Breast epithelium (tissue), 4 donors: ENCODE results near the gene ITLN1. TPM values are rescaled to one million over a fixed set of nuclear protein-coding genes. Genes with fewer than 3 reads are reported as not detected.

Experiments
- DNase-seq, 2 donors: peaks; one replicate each; pipeline ENCODE4 v3.0.0-alpha.2; 2019; ENCODE audit warnings: low spot score in 2 of 2
- H3K27ac ChIP-seq, 2 donors: fragments of 200-600 bp; sonication (generic) in 1 of 2; one replicate each; pipeline ENCODE4 v1.5.1; 2016 to 2019; ENCODE audit warnings: mild to moderate bottlenecking in 1 of 2
- H3K27me3 ChIP-seq, 2 donors: fragments of 200-600 bp; sonication (generic) in 1 of 2; one replicate each; pipeline versions ENCODE4 v1.5.1 to v1.6.0; 2017 to 2019; ENCODE audit warnings: control low read depth in 1 of 2, mild to moderate bottlenecking in 1 of 2
- H3K36me3 ChIP-seq: fragments of 200-600 bp; one replicate; pipeline ENCODE4 v1.5.1; 2019
- H3K4me1 ChIP-seq, 2 donors: fragments of 200-600 bp; sonication (generic); one replicate each; pipeline ENCODE4 v1.5.1; 2016 to 2019; ENCODE audit warnings: control low read depth in 1 of 2
- H3K4me3 ChIP-seq, 3 donors: fragments of 200-600 bp; sonication (generic); 1 replicate in 2 of 3; 2 replicates in 1 of 3; pipeline ENCODE4 v1.5.1; 2016 to 2019; ENCODE audit warnings: mild to moderate bottlenecking in 3 of 3, moderate library complexity in 2 of 3
- H3K9me3 ChIP-seq, 2 donors: fragments of 200-600 bp; sonication (generic) in 1 of 2; one replicate each; pipeline ENCODE4 v1.5.1; 2016 to 2019; ENCODE audit warnings: control low read depth in 1 of 2
- CTCF ChIP-seq, 3 donors: fragments of 450-650 bp; IDR thresholded peaks; one replicate each; pipeline ENCODE4 v1.5.1; 2016 to 2017; ENCODE audit warnings: antibody characterized with exemption in 3 of 3, mild to moderate bottlenecking in 3 of 3, moderate library complexity in 3 of 3
- POLR2A ChIP-seq: fragments of 450-650 bp; IDR thresholded peaks from one replicate; pipeline ENCODE4 v1.6.1; 2016; ENCODE audit warnings: antibody characterized with exemption, mild to moderate bottlenecking, moderate library complexity
- POLR2AphosphoS5 ChIP-seq, 3 donors: sonication (generic); formaldehyde crosslinking; IDR thresholded peaks; one replicate each; pipeline ENCODE4 v1.6.1; 2017; ENCODE audit warnings: antibody characterized with exemption in 3 of 3
- intact Hi-C: fragments of 100-400 bp; cut with DNase I; formaldehyde crosslinking; loops from one replicate; pipeline ENCODE4 v1.15.1; 2023; ENCODE audit warnings: low total_unique reads
- total RNA-seq, 3 donors: library from RNA; depleted of rRNA; stranded (reverse); fragments of >200 nt; gene quantifications; one replicate each; pipeline ENCODE4 v1.1.0, GENCODE V29; 2016

Gene ITLN1
- total RNA-seq, 3 donors from 2014 or later: 0.96 to 938 (median 2.0) TPM

DNA sequence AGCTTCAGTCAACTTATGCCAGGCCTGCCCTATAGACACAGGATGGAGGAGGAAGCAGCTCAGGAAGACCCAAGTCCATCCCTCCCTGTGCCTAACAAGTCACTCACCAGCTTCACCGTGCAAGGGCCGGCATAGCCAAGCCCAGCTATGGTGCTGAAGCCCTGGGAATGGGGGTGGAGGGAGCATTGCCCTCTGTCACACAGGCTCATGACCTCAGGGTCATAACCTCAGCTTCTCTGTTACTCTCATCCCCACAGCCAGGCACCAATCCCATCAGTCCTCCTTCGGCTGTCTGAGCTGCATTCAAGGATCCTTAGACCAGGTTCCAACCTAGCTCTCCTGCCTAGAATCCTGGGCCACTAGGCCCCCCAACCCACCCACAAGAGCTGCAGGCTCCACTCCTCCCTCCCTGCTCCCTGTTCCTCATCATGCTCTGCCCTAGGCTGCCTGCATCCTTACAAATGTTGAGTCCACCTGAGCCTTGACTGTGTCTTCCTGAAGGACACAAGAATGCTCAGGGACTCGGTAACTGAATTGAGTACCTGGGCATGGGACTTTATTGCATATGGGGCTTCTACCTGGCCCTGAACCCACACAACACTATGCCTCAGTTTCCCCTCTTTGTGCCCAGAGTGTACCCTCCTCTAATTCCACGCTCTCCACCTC is 24.0 kb downstream of the ITLN1 start:
- intact Hi-C loops: no loop called here
- Histone ChIP-seq H3K4me1 (no peaks in the 10 kb centered on the region), H3K9me3 (no peaks in the 10 kb centered on the region), H3K4me3 (no peak overlapping the region), H3K27me3 (no peaks in the 10 kb centered on the region), H3K27ac (no peak overlapping the region), H3K36me3 (no peaks in the 10 kb centered on the region)
- no peak for DNase-seq
- no peak for TF ChIP-seq POLR2A
- TF ChIP-seq POLR2AphosphoS5 (IDR thresholded peaks at IDR 0.05): no peak
- TF ChIP-seq CTCF (IDR thresholded peaks at IDR 0.05): no peak

GRCh38 chr1:160859166-160859565 is 25.8 kb downstream of the ITLN1 start:
- no peak for DNase-seq
- no peaks in the 10 kb centered on the region for H3K9me3 ChIP-seq
- no peaks in the 10 kb centered on the region for H3K27me3 ChIP-seq
- intact Hi-C loops: no loop called here
- H3K4me1 ChIP-seq: no peaks in the 10 kb centered on the region
- H3K36me3 ChIP-seq: no peaks in the 10 kb centered on the region
- no peak overlapping the region for H3K4me3 ChIP-seq
- TF ChIP-seq CTCF (IDR thresholded peaks at IDR 0.05): no peak
- no peak for TF ChIP-seq POLR2A
- TF ChIP-seq POLR2AphosphoS5 (IDR thresholded peaks at IDR 0.05): no peak
- no peak overlapping the region for H3K27ac ChIP-seq

GRCh38 chr1:160858507-160858906 is 26.5 kb downstream of the ITLN1 start:
- Histone ChIP-seq H3K27ac (no peak overlapping the region), H3K36me3 (no peaks in the 10 kb centered on the region), H3K4me3 (no peak overlapping the region), H3K9me3 (no peaks in the 10 kb centered on the region), H3K27me3 (no peaks in the 10 kb centered on the region), H3K4me1 (no peaks in the 10 kb centered on the region)
- DNase-seq: no peak
- TF ChIP-seq CTCF (IDR thresholded peaks at IDR 0.05) (no peak), POLR2A (no peak)
- intact Hi-C loops: no loop called here

GRCh38 chr1:160858097-160858496 is 26.9 kb downstream of the ITLN1 start:
- TF ChIP-seq POLR2AphosphoS5 (IDR thresholded peaks at IDR 0.05) (no peak), CTCF (IDR thresholded peaks at IDR 0.05) (no peak), POLR2A (no peak)
- H3K4me3 ChIP-seq: no peak overlapping the region

DNA sequence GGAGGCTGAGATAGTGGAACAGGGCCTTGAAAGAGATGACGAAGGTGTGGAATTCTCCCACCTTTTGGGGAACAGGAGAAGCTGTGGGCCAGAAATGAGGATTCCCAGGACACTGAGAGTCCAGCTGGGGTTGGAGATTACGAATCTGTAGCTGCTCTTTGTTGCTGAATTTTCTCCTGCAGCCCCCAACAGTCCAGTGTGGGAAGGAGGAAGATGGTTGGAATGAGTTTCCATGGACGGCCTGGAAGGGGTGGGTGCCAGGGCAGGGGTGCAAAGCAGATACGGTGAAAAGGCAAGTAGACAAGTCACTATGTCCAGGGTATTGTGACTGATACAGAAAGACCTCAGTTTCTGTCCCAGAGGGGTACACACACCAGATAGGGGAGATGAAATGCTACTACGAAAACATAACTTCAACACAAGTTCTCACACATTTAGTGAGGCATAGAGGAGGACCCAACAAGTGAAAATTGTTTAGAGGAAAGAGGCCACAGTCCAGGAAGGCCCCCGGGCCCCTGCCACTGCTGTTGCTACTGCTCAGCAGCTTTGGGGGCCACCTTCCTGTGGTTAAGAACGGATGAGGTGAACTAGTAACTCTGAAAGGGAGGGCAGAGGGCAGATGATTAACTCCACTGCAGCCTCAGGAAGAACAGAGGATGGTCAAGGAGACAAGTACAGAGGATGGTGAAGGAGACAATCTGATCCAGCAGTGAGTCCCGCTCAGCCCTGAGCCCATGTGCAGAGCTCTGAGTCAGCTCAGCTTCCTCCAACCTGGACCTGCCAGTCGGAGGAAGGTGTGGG is 29.6 kb downstream of the ITLN1 start:
- TF ChIP-seq POLR2AphosphoS5 (IDR thresholded peaks at IDR 0.05) (no peak), CTCF (IDR thresholded peaks at IDR 0.05) (no peak), POLR2A (no peak)
- Histone ChIP-seq H3K4me1 (no peaks in the 10 kb centered on the region), H3K4me3 (no peak overlapping the region), H3K36me3 (no peaks in the 10 kb centered on the region), H3K27me3 (no peaks in the 10 kb centered on the region), H3K9me3 (no peaks in the 10 kb centered on the region), H3K27ac (no peak overlapping the region)
- DNase-seq: no peak
- intact Hi-C loops: no loop called here

More at GRCh38 chr1:160858097-160858496, 26.9 kb downstream of the ITLN1 start:
- H3K9me3 ChIP-seq: no peaks in the 10 kb centered on the region
- H3K27me3 ChIP-seq: no peaks in the 10 kb centered on the region
- no peak for DNase-seq
- no peaks in the 10 kb centered on the region for H3K36me3 ChIP-seq
- intact Hi-C loops: no loop called here
- no peak overlapping the region for H3K27ac ChIP-seq
- H3K4me1 ChIP-seq: no peaks in the 10 kb centered on the region
